NCI-H526 treated with DMSO at 0.1 percent for 48 hours (cell line): ENCODE data around the gene AGO4.
"Not testable (repeated sequence)": the region's sequence is repeated elsewhere in the genome, so short reads cannot be mapped to it uniquely, and the experiment has no call there.

Experiments used
- DNase-seq: peaks from one replicate; lab custom pipeline; 2025; lab: John Stamatoyannopoulos, UW

The AGO4 gene

GRCh38 chr1:35863881-35864625 is 56.2 kb downstream of the AGO4 start:
- DNase-seq, result no peak

- DNase-seq, result no peak
Measured at GRCh38 chr1:35864813-35865212, 57.0 kb downstream of the AGO4 start.

- DNase-seq, result no peak
Measured at GRCh38 chr1:35866991-35867390, 59.2 kb downstream of the AGO4 start.

GRCh38 chr1:35869245-35869950 is 61.6 kb downstream of the AGO4 start:
- not testable (repeated sequence) for DNase-seq

GRCh38 chr1:35870651-35871309 is 63.0 kb downstream of the AGO4 start:
- DNase-seq, result no peak

- no peak for DNase-seq
Measured at GRCh38 chr1:35873243-35873750, 65.5 kb downstream of the AGO4 start.

GRCh38 chr1:35874115-35874514 is 66.3 kb downstream of the AGO4 start:
- not testable (repeated sequence) for DNase-seq

- no peak for DNase-seq
Measured at GRCh38 chr1:35876988-35877387, 69.2 kb downstream of the AGO4 start.

GRCh38 chr1:35881850-35882273 is 74.0 kb downstream of the AGO4 start:
- DNase-seq, result no peak

- no peak for DNase-seq
Measured at GRCh38 chr1:35882586-35882944, 74.7 kb downstream of the AGO4 start.

GRCh38 chr1:35882945-35883634 is 75.3 kb downstream of the AGO4 start, which contains the start of gene AGO1:
Gene AGO1 (plus strand): TSS chr1:35883209. CDS start chr1:35883422, 213 bp downstream.
- peak; percentile 88 for DNase-seq

- DNase-seq, result peak; percentile 26
Measured at GRCh38 chr1:35883635-35884101, 75.9 kb downstream of the AGO4 start.

GRCh38 chr1:35884934-35885333 is 77.1 kb downstream of the AGO4 start:
- no peak for DNase-seq

GRCh38 chr1:35885961-35886558 is 78.2 kb downstream of the AGO4 start:
- DNase-seq, result no peak

GRCh38 chr1:35886577-35887431 is 79.0 kb downstream of the AGO4 start:
- DNase-seq, result no peak

GRCh38 chr1:35887508-35887907 is 79.7 kb downstream of the AGO4 start:
- no peak for DNase-seq

GRCh38 chr1:35888255-35888654 is 80.4 kb downstream of the AGO4 start:
- DNase-seq, result no peak

- not testable (repeated sequence) for DNase-seq
Measured at GRCh38 chr1:35888981-35889380, 81.2 kb downstream of the AGO4 start.

- DNase-seq, result no peak
Measured at GRCh38 chr1:35893051-35893879, 85.4 kb downstream of the AGO4 start.

GRCh38 chr1:35894183-35894582 is 86.4 kb downstream of the AGO4 start:
- no peak for DNase-seq
